Measurements from ENCODE around the gene LDLR. TPM values are rescaled to one million over a fixed set of nuclear protein-coding genes. Genes with fewer than 3 reads are reported as not detected.
"Not testable (repeated sequence)": the region's sequence is repeated elsewhere in the genome, so short reads cannot be mapped to it uniquely, and the experiment has no call there.

Gene LDLR
- polyA plus RNA-seq, 1 experiment: 49.6 TPM

DNA sequence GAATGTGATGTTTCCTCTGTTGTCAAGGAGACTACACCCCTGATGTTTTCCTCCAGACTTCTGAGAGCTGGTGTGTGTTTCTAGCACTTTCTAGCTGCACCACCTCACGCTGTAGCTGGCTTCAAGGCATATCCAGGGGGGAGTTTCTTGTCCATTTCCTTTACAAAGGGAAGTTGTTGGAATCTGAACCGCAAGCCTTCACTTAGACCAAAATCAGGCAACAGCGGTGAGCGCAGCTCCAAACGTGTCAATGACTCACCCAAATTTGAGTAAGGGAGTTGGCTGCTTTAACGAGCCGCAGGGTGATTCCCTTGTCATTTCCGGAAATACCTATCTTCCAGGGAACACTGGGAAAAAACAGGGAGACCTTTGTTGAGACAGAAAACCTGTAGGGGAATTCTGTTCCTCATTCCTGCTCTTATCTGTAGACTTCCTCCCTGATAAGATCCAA is 2.5 kb downstream of the LDLR start:
- no peaks in the 10 kb centered on the region; the same call in 1 of the 2 replicates for H3K9me3 ChIP-seq (ENCODE audit: control insufficient read depth, insufficient read depth, low read length)
- H3K27ac ChIP-seq (ENCODE audit: low read depth, low read length): peak overlapping the region; percentile 88
- CTCF ChIA-PET: interaction anchor here (1.8 kb wide), 1 partner anchor 34 kb away, joined by 7 read pairs; no protein-coding TSS in a partner anchor
- H3K27me3 ChIP-seq (ENCODE audit: control insufficient read depth, insufficient read depth, low read length): no peaks in the 10 kb centered on the region
- peak; percentile 46 for DNase-seq (ENCODE audit: low read depth, low spot score)
- peak overlapping the region; percentile 90 for H3K4me3 ChIP-seq (ENCODE audit: low read depth, low read length)
- TF ChIP-seq CTCF (IDR thresholded peaks at IDR 0.05; ENCODE audit: low read depth, low read length): no peak
- POLR2A ChIA-PET: no interaction called here

- ChIA-PET POLR2A (no interaction called here), CTCF (interaction anchor here (1.8 kb wide), 1 partner anchor 34 kb away, joined by 7 read pairs; no protein-coding TSS in a partner anchor)
- no peak for DNase-seq (ENCODE audit: low read depth, low spot score)
- Histone ChIP-seq H3K27me3 (ENCODE audit: control insufficient read depth, insufficient read depth, low read length) (no peaks in the 10 kb centered on the region), H3K4me3 (ENCODE audit: low read depth, low read length) (peak overlapping the region; percentile 90), H3K27ac (ENCODE audit: low read depth, low read length) (peak overlapping the region; percentile 88), H3K9me3 (ENCODE audit: control insufficient read depth, insufficient read depth, low read length) (no peaks in the 10 kb centered on the region; the same call in 1 of the 2 replicates)
- TF ChIP-seq CTCF (IDR thresholded peaks at IDR 0.05; ENCODE audit: low read depth, low read length): no peak
Measured at GRCh38 chr19:11092181-11092538, 2.9 kb downstream of the LDLR start.

GRCh38 chr19:11093689-11094238 is 4.5 kb downstream of the LDLR start:
- TF ChIP-seq CTCF (IDR thresholded peaks at IDR 0.05; ENCODE audit: low read depth, low read length): no peak
- ChIA-PET CTCF (interaction anchor here (0.6 to 2.3 kb wide), 4 partner anchors 58 to 374 kb away, joined by 3 to 8 read pairs (median 4); no protein-coding TSS in a partner anchor), POLR2A (no interaction called here)
- Histone ChIP-seq H3K4me3 (ENCODE audit: low read depth, low read length) (no peak overlapping the region), H3K9me3 (ENCODE audit: control insufficient read depth, insufficient read depth, low read length) (peaks cover 2% of the 10 kb centered on the region), H3K27ac (ENCODE audit: low read depth, low read length) (no peak overlapping the region), H3K27me3 (ENCODE audit: control insufficient read depth, insufficient read depth, low read length) (no peaks in the 10 kb centered on the region)
- no peak for DNase-seq (ENCODE audit: low read depth, low spot score)

GRCh38 chr19:11094520-11094894 is 5.2 kb downstream of the LDLR start:
- TF ChIP-seq CTCF (IDR thresholded peaks at IDR 0.05; ENCODE audit: low read depth, low read length): no peak
- Histone ChIP-seq H3K27me3 (ENCODE audit: control insufficient read depth, insufficient read depth, low read length) (no peaks in the 10 kb centered on the region), H3K27ac (ENCODE audit: low read depth, low read length) (peak overlapping the region; percentile 85), H3K9me3 (ENCODE audit: control insufficient read depth, insufficient read depth, low read length) (peaks cover 3% of the 10 kb centered on the region), H3K4me3 (ENCODE audit: low read depth, low read length) (no peak overlapping the region)
- ChIA-PET CTCF (interaction anchor here (0.6 to 2.3 kb wide), 3 partner anchors 59 to 157 kb away, joined by 3 to 8 read pairs (median 5); no protein-coding TSS in a partner anchor), POLR2A (interaction anchor here (0.6 kb wide), 1 partner anchor 78 kb away, joined by 5 read pairs; no protein-coding TSS in a partner anchor)
- no peak for DNase-seq (ENCODE audit: low read depth, low spot score)

- Histone ChIP-seq H3K9me3 (ENCODE audit: control insufficient read depth, insufficient read depth, low read length) (peaks cover 3% of the 10 kb centered on the region), H3K4me3 (ENCODE audit: low read depth, low read length) (no peak overlapping the region), H3K27ac (ENCODE audit: low read depth, low read length) (peak overlapping the region; percentile 52), H3K27me3 (ENCODE audit: control insufficient read depth, insufficient read depth, low read length) (no peaks in the 10 kb centered on the region)
- ChIA-PET CTCF (interaction anchor here (3.1 kb wide), 1 partner anchor 30 kb away, joined by 11 read pairs; no protein-coding TSS in a partner anchor), POLR2A (no interaction called here)
- DNase-seq (ENCODE audit: low read depth, low spot score): no peak
- no peak for TF ChIP-seq CTCF (IDR thresholded peaks at IDR 0.05; ENCODE audit: low read depth, low read length)
Measured at GRCh38 chr19:11096210-11096841, 7.1 kb downstream of the LDLR start.

GRCh38 chr19:11097367-11097766 is 8.1 kb downstream of the LDLR start:
- POLR2A ChIA-PET: not testable (repeated sequence)
- CTCF ChIA-PET: interaction anchor here (0.6 to 3.1 kb wide), 3 partner anchors 29 to 161 kb away, joined by 4 to 11 read pairs (median 4); no protein-coding TSS in a partner anchor

More at GRCh38 chr19:11097367-11097766, 8.1 kb downstream of the LDLR start:
- H3K27ac ChIP-seq (ENCODE audit: low read depth, low read length); H3K27me3 ChIP-seq (ENCODE audit: control insufficient read depth, insufficient read depth, low read length); H3K9me3 ChIP-seq (ENCODE audit: control insufficient read depth, insufficient read depth, low read length); DNase-seq (ENCODE audit: low read depth, low spot score); H3K4me3 ChIP-seq (ENCODE audit: low read depth, low read length): not testable (repeated sequence)
